ENCODE measurements around the gene SRRM3.

GRCh38 chr7:76225379-76225778, 23.7 kb downstream of the SRRM3 start:
- TF ChIP-seq POLR2A (IDR thresholded peaks at IDR 0.05; ENCODE audit: low read depth, low read length) = no peak
- TF ChIP-seq POLR2AphosphoS5 (IDR thresholded peaks at IDR 0.05; ENCODE audit: low read depth, low read length) = no peak

Data from GM12891 (cell line).